Pancreas (tissue), 10 donors: Measurements from ENCODE around the gene SORCS2. TPM values are rescaled to one million over a fixed set of nuclear protein-coding genes. Genes with fewer than 3 reads are reported as not detected.
A peak's percentile ranks its signal among the peaks of the same experiment; 100 is the strongest.

Source experiments
- ATAC-seq, 4 donors: fragments of 200-7000 bp; cut with Tn5 transposase; one replicate each; pipeline versions ENCODE4 v1.8.0 to v1.9.1; 2020; ENCODE audit warnings: mild to moderate bottlenecking in 4 of 4, moderate library complexity in 4 of 4
- DNase-seq, 6 donors: peaks; one replicate each; pipeline ENCODE4 v3.0.0-alpha.2; 2020
- FAIRE-seq: peaks from 2 replicates; lab custom pipeline; 2012; peaks lifted over from hg19 to GRCh38; lab: Jason Lieb, UNC
- H3K27ac ChIP-seq, 4 donors: fragments of 200-600 bp; sonication (generic); 1 replicate in 3 of 4; 2 replicates in 1 of 4; pipeline versions ENCODE4 v1.5.0 to v1.8.0; 2020
- H3K27me3 ChIP-seq, 4 donors: fragments of 200-600 bp; one replicate each; pipeline ENCODE4 v1.8.0; 2021
- H3K36me3 ChIP-seq, 3 donors: fragments of 200-600 bp; sonication (generic) in 1 of 3; one replicate each; pipeline versions ENCODE4 v1.5.0 to v1.8.0; 2020 to 2021
- H3K4me1 ChIP-seq, 3 donors: fragments of 200-600 bp; one replicate each; pipeline ENCODE4 v1.8.0; 2021
- H3K4me3 ChIP-seq, 4 donors: fragments of 200-600 bp; sonication (generic) in 2 of 4; one replicate each; pipeline versions ENCODE4 v1.5.0 to v1.8.0; 2020 to 2021
- H3K9me3 ChIP-seq, 4 donors: fragments of 200-600 bp; one replicate each; pipeline ENCODE4 v1.8.0; 2021
- CTCF ChIP-seq, 4 donors: fragments of 200-600 bp; sonication (generic) in 3 of 4; IDR thresholded peaks; one replicate each; pipeline versions ENCODE4 v1.5.0 to v1.8.0; 2021; ENCODE audit warnings: antibody characterized with exemption in 4 of 4
- WGBS, 2 donors: extraction: QIAGEN DNeasy Blood & Tissue Kit; methylation state at CpG; one replicate each; pipeline ENCODE4 v1.1.7; 2013; 5-methylcytosine and 5-hydroxymethylcytosine counted together
- intact Hi-C, 3 donors: fragments of 100-400 bp; cut with DNase I; formaldehyde crosslinking; loops; one replicate each; pipeline versions ENCODE4 v1.11.1 to v1.14.2; 2022
- polyA plus RNA-seq, 2 donors: library from polyadenylated mRNA; stranded (reverse); fragments of 200-250 nt; gene quantifications; one replicate each; pipeline ENCODE4 v1.2.3, GENCODE V29; 2013
- total RNA-seq, 6 donors: library from RNA; stranded (reverse); fragmentation: NEBNext Ultra II Directional in 4 of 6; extraction: Animal tissue kit (Norgen Biotek cat#: 25700) in 4 of 6; gene quantifications; one replicate each; pipeline versions ENCODE4 v1.2.1 to v1.2.4, GENCODE V29; 2021 to 2023
- donor health status: healthy with polysubstance abuse.
- donor health status: DM: no; HTN: no; CAD: no; lungs with moderate emphysema.
- donor health status: DM: no; HTN: no; CAD: no.
- donor health status: control.
- donor health status: control.
- donor health status: Bipolar disorder and iron deficiency.
- donor health status: DM: yes; HTN: yes; CAD: no.
- donor health status: DM: no; HTN: no; CAD: no.
- donor health status: DM: no; HTN: no; CAD: no.
- donor health status: DM: yes; HTN: yes; CAD: no.

SORCS2 gene
- total and polyA plus RNA-seq, 8 donors, result 0.14 to 1.7 (median 0.42) TPM

- DNase-seq (no peak), ATAC-seq (no peak), FAIRE-seq (no peak)
- TF ChIP-seq CTCF (IDR thresholded peaks at IDR 0.05), result no peak
- Histone ChIP-seq H3K27me3 (no peaks in the 10 kb centered on the region), H3K9me3 (no peaks in the 10 kb centered on the region), H3K4me3 (no peak overlapping the region), H3K4me1 (no peaks in the 10 kb centered on the region), H3K36me3 (no peaks in the 10 kb centered on the region), H3K27ac (no peak overlapping the region)
- 92 to 95% methylated on average over 1 of the region's 1 CpG for WGBS, 2 donors
- intact Hi-C loops, result no loop called here
Measured at GRCh38 chr4:7614350-7614949, 422.1 kb downstream of the SORCS2 start.

GRCh38 chr4:7616193-7616592, 423.9 kb downstream of the SORCS2 start:
- H3K27ac ChIP-seq, result no peak overlapping the region

GRCh38 chr4:7618361-7618760, 426.0 kb downstream of the SORCS2 start:
- intact Hi-C loops, result no loop called here
- ATAC-seq, result no peak
- no peak for TF ChIP-seq CTCF (IDR thresholded peaks at IDR 0.05)
- peak in 1 of 6 donors; percentile 17 for DNase-seq
- Histone ChIP-seq H3K4me3 (no peak overlapping the region), H3K27ac (no peak overlapping the region), H3K4me1 (no peaks in the 10 kb centered on the region), H3K9me3 (no peaks in the 10 kb centered on the region), H3K36me3 (no peaks in the 10 kb centered on the region), H3K27me3 (no peaks in the 10 kb centered on the region)
- no peak for FAIRE-seq
- 47 to 64% methylated on average over 9 of the region's 9 CpGs for WGBS, 2 donors

More at GRCh38 chr4:7616193-7616592, 423.9 kb downstream of the SORCS2 start:
- intact Hi-C loops, result no loop called here
- Histone ChIP-seq H3K4me3 (no peak overlapping the region), H3K27me3 (no peaks in the 10 kb centered on the region), H3K9me3 (no peaks in the 10 kb centered on the region), H3K36me3 (no peaks in the 10 kb centered on the region), H3K4me1 (no peaks in the 10 kb centered on the region)
- FAIRE-seq (no peak), ATAC-seq (no peak), DNase-seq (no peak)
- 73 to 78% methylated on average over 3 of the region's 3 CpGs for WGBS, 2 donors
- no peak for TF ChIP-seq CTCF (IDR thresholded peaks at IDR 0.05)

- DNase-seq (no peak), ATAC-seq (no peak), FAIRE-seq (no peak)
- no peak overlapping the region for H3K27ac ChIP-seq
- H3K4me3 ChIP-seq, result no peak overlapping the region
- WGBS, 2 donors, result 51 to 68% methylated on average over 16 of the region's 16 CpGs
- no peaks in the 10 kb centered on the region for H3K9me3 ChIP-seq
- H3K36me3 ChIP-seq, result no peaks in the 10 kb centered on the region
- intact Hi-C loops, result no loop called here
- TF ChIP-seq CTCF (IDR thresholded peaks at IDR 0.05), result no peak
- H3K27me3 ChIP-seq, result no peaks in the 10 kb centered on the region
- H3K4me1 ChIP-seq, result no peaks in the 10 kb centered on the region
Measured at GRCh38 chr4:7620086-7620813, 427.9 kb downstream of the SORCS2 start.

GRCh38 chr4:7620814-7621176, 428.5 kb downstream of the SORCS2 start:
- H3K27ac ChIP-seq, result no peak overlapping the region
- H3K36me3 ChIP-seq, result no peaks in the 10 kb centered on the region
- H3K4me3 ChIP-seq, result no peak overlapping the region
- intact Hi-C loops, result no loop called here
- H3K4me1 ChIP-seq, result no peaks in the 10 kb centered on the region
- TF ChIP-seq CTCF (IDR thresholded peaks at IDR 0.05), result no peak
- DNase-seq, result no peak
- no peaks in the 10 kb centered on the region for H3K9me3 ChIP-seq
- no peaks in the 10 kb centered on the region for H3K27me3 ChIP-seq
- 41 to 53% methylated on average over 10 of the region's 10 CpGs for WGBS, 2 donors
- FAIRE-seq, result no peak
- ATAC-seq, result no peak
